ENCODE data around the gene GRB14. TPM values are rescaled to one million over a fixed set of nuclear protein-coding genes. Genes with fewer than 3 reads are reported as not detected.

Gene GRB14
- total and polyA plus RNA-seq, 2 donors (not counting 1 experiment from before 2014, with no cell fraction given): 0.33 to 0.34 TPM

GRCh38 chr2:164599954-164600589 is 21.2 kb downstream of the GRB14 start:
- Histone ChIP-seq H3K27ac (ENCODE audit: insufficient read depth, low read length) (no peak overlapping the region), H3K4me2 (ENCODE audit: extremely low read depth, insufficient read depth, low read length) (no peak overlapping the region), H3K9ac (ENCODE audit: insufficient read depth, low read length) (no peak overlapping the region), H3K79me2 (ENCODE audit: control insufficient read depth, insufficient read depth, low read length) (no peaks in the 10 kb centered on the region), H3K4me1 (ENCODE audit: control insufficient read depth, extremely low read depth, insufficient read depth, low read length) (no peaks in the 10 kb centered on the region), H3K27me3 (ENCODE audit: control insufficient read depth, insufficient read depth, low read length) (no peaks in the 10 kb centered on the region), H3K9me3 (ENCODE audit: control insufficient read depth, insufficient read depth, low read depth, low read length) (no peaks in the 10 kb centered on the region), H3K36me3 (ENCODE audit: control insufficient read depth, insufficient read depth, low read length) (no peaks in the 10 kb centered on the region), H4K20me1 (ENCODE audit: control insufficient read depth, extremely low read depth, insufficient read depth, low read length) (no peaks in the 10 kb centered on the region), H3K4me3 (replicated peaks in 1 of 4; ENCODE audit: control extremely low read depth in 1 of 4, insufficient read depth in 1 of 4, low read depth in 3 of 4, low read length in 4 of 4) (no peak overlapping the region), H2AFZ (ENCODE audit: low read length) (no peak overlapping the region)
- peak; percentile 47 to 72 for DNase-seq (ENCODE audit: low read depth in 2 of 2)
- peak; percentile 47 to 92 for TF ChIP-seq CTCF (conservative IDR thresholded peaks at IDR 0.05 in 1 of 2, IDR thresholded peaks at IDR 0.05 in 1 of 2; ENCODE audit: low read depth in 1 of 2, low read length in 2 of 2)
- TF ChIP-seq EZH2 (IDR thresholded peaks at IDR 0.05; ENCODE audit: low read length, missing control alignments): no peak

- Histone ChIP-seq H3K79me2 (ENCODE audit: control insufficient read depth, insufficient read depth, low read length) (no peaks in the 10 kb centered on the region), H3K9me3 (ENCODE audit: control insufficient read depth, insufficient read depth, low read depth, low read length) (no peaks in the 10 kb centered on the region), H3K27ac (ENCODE audit: insufficient read depth, low read length) (no peak overlapping the region), H3K36me3 (ENCODE audit: control insufficient read depth, insufficient read depth, low read length) (no peaks in the 10 kb centered on the region), H2AFZ (ENCODE audit: low read length) (no peak overlapping the region), H3K4me2 (ENCODE audit: extremely low read depth, insufficient read depth, low read length) (no peak overlapping the region), H3K4me3 (replicated peaks in 1 of 4; ENCODE audit: control extremely low read depth in 1 of 4, insufficient read depth in 1 of 4, low read depth in 3 of 4, low read length in 4 of 4) (no peak overlapping the region), H3K4me1 (ENCODE audit: control insufficient read depth, extremely low read depth, insufficient read depth, low read length) (no peaks in the 10 kb centered on the region), H3K9ac (ENCODE audit: insufficient read depth, low read length) (no peak overlapping the region), H4K20me1 (ENCODE audit: control insufficient read depth, extremely low read depth, insufficient read depth, low read length) (no peaks in the 10 kb centered on the region), H3K27me3 (ENCODE audit: control insufficient read depth, insufficient read depth, low read length) (no peaks in the 10 kb centered on the region)
- no peak for TF ChIP-seq CTCF (conservative IDR thresholded peaks at IDR 0.05 in 1 of 2, IDR thresholded peaks at IDR 0.05 in 1 of 2; ENCODE audit: low read depth in 1 of 2, low read length in 2 of 2)
- no peak for TF ChIP-seq EZH2 (IDR thresholded peaks at IDR 0.05; ENCODE audit: low read length, missing control alignments)
- DNase-seq (ENCODE audit: low read depth in 2 of 2): no peak
These were observed 23.3 kb downstream of the GRB14 start for GRCh38 chr2:164597983-164598382.

GRCh38 chr2:164595031-164595430 is 26.3 kb downstream of the GRB14 start:
- Histone ChIP-seq H2AFZ (ENCODE audit: low read length) (no peak overlapping the region), H3K27ac (ENCODE audit: insufficient read depth, low read length) (no peak overlapping the region), H3K4me3 (replicated peaks in 1 of 4; ENCODE audit: control extremely low read depth in 1 of 4, insufficient read depth in 1 of 4, low read depth in 3 of 4, low read length in 4 of 4) (no peak overlapping the region), H3K27me3 (ENCODE audit: control insufficient read depth, insufficient read depth, low read length) (no peaks in the 10 kb centered on the region), H3K36me3 (ENCODE audit: control insufficient read depth, insufficient read depth, low read length) (no peaks in the 10 kb centered on the region), H3K9me3 (ENCODE audit: control insufficient read depth, insufficient read depth, low read depth, low read length) (no peaks in the 10 kb centered on the region), H3K79me2 (ENCODE audit: control insufficient read depth, insufficient read depth, low read length) (no peaks in the 10 kb centered on the region), H3K4me2 (ENCODE audit: extremely low read depth, insufficient read depth, low read length) (no peak overlapping the region), H3K9ac (ENCODE audit: insufficient read depth, low read length) (no peak overlapping the region), H3K4me1 (ENCODE audit: control insufficient read depth, extremely low read depth, insufficient read depth, low read length) (no peaks in the 10 kb centered on the region), H4K20me1 (ENCODE audit: control insufficient read depth, extremely low read depth, insufficient read depth, low read length) (no peaks in the 10 kb centered on the region)
- no peak for TF ChIP-seq EZH2 (IDR thresholded peaks at IDR 0.05; ENCODE audit: low read length, missing control alignments)
- TF ChIP-seq CTCF (conservative IDR thresholded peaks at IDR 0.05 in 1 of 2, IDR thresholded peaks at IDR 0.05 in 1 of 2; ENCODE audit: low read depth in 1 of 2, low read length in 2 of 2): no peak
- no peak for DNase-seq (ENCODE audit: low read depth in 2 of 2)
